Activated CD8-positive, alpha-beta memory T cell treated with anti-CD3 and anti-CD28 coated beads for 1 hour (primary cell): Measurements from ENCODE around the gene VILL.

Source experiments
- DNase-seq, 2 donors: peaks; one replicate each; pipeline ENCODE4 v3.0.0-alpha.2; 2020; ENCODE audit warnings: low read depth in 1 of 2; ENCODE audit errors: extremely low read depth in 1 of 2

VILL gene

DNA sequence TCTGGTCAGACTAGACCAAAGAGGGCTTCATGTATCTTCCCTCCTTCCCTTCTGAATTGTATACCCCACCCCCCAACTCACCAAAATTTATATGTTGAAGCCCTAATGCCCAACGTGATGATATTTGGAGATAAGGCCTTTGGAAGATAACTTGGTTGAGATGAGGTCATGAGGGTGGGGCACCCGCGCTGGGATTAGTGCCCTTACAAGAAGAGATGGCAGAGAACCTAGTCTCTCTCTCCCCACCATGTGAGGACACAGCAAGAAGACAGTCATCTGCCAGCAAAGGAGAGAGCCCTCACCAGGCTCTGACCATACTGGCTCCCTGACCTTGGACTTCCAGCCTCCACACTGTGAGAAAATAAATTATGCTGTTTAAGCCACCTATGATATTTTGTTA, 25.4 kb downstream of the VILL start:
- no peak for DNase-seq

- DNase-seq: no peak
These were observed 25.8 kb downstream of the VILL start for GRCh38 chr3:38016410-38016809.

GRCh38 chr3:38016847-38017444, 26.4 kb downstream of the VILL start:
- no peak for DNase-seq

- DNase-seq: no peak
These were observed 27.1 kb downstream of the VILL start for GRCh38 chr3:38017445-38018295.

DNA sequence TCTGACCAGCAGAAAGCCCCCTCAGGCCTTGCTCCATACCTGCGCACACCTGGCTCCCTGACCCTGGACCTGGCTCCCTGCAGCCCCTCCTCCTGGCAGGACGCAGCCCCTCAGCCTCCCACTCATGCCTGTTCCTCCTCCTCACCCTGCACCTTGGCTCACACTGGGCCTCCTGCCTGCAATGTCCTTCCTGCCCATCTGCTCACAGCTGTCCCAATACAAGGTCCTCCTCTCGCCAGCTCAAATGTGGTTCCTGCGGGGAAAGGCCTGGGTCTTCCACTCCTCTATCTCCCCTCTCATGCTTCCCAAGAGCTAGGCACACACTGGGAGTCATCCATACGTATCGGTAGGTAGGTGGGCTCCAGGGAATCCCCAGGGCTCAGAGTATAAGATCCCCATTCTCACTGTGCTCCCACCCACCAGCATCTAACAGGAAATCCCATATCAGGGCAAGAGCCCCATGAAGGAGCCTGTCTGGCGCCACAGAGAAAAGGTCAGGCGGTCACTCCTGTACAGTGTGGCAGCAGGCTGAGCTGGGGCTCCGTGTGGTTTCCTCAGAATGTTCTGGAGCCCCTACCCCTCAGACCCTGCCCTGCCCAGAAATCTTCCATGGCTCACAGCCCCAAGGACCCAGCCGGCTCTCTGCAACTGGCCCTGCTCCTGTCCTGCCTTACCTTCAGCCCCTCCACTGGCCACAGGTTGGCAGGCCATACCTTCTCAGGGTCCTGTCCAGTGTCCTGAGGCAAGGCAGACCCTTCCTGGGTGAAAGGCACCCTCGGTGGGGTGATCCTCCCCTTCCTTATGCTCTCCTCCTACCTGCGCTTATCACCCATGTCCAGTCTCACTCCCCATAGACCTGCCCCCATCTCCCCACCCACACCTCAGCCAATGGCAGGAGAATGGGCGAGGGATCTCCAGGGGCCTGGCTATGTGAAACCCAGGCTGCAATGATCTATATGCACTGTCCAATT, 28.0 kb downstream of the VILL start:
- DNase-seq: no peak

GRCh38 chr3:38019658-38020341, 29.2 kb downstream of the VILL start:
- DNase-seq: no peak

DNA sequence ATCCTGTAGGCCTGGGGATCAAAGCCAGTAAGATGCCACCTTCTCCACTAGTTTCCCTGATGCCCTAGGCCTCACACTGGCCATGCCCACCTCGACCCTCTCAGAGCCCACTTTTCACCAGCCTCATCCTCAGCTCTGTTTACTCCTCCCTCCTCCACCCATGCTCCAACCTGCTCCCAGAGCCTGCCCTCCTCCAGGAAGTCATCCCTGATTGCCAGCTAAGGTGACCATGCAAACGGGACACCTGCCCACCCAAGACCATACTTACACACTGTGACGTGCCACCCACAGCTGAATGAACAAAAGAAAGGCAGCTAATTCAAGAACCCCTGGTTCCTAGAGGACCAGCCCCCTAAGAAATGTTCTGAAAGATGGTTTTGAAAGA, 29.7 kb downstream of the VILL start:
- DNase-seq: no peak

- no peak for DNase-seq
These were observed 30.6 kb downstream of the VILL start for GRCh38 chr3:38021196-38021595.

DNA sequence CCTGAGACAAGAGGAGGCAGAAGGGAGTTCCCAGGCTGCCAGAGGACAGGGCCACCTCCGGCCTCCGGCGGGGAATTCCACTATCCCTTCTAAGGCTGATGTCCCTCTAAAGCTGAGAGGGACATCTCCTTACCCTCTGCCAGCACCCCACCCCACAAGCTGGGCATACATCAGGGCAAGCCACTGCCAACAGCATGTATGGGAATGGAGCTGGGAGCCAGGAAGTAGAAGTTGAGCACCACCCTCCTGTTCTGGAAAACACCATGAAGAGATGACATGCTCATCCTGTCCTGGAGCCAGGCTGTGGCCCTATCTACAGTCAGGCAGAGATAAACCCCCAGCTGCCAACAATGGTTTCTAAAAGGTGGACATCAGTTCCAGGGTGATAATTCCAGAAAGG, 31.7 kb downstream of the VILL start:
- no peak for DNase-seq

- DNase-seq: no peak
These were observed 32.5 kb downstream of the VILL start for GRCh38 chr3:38022896-38023709.

- DNase-seq: no peak
These were observed 36.3 kb downstream of the VILL start for GRCh38 chr3:38026856-38027255.

GRCh38 chr3:38027466-38028465, 37.2 kb downstream of the VILL start:
- DNase-seq: no peak

DNA sequence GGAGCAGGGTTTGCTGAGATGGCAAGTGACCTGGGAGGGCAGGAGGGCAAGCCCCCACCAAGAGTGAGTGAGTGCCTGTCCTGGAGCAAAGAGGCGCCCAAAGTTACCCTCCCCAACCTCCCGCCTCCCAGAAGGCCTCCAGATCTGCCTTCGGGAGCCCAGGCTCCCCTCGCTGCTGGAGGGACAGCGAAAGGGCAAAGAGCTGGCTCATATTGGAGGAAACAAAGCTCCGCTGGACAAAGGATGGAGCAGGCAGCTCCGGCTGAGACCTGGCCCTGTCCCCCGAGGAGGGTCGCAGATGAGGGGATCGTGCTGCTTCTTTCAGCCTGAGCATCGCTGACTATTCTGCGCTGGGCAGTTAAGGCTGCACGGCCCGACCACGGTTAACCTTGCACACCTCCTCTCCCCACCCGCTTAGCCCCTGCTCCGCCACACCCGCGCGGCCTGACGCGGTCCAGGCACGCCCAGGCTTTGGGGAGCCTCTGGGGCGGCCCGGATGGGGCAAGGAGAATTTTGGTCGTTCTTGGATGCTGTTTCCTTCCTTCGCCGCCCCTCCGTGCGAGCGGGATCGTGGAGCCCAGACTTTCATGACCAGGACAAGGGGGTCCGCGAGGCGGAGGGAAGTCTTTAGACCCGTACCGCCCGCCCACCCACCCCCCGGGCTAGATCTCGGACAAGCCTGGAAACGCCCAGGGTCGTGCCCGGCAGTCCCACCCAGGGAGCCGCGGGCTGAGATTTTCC, 38.2 kb downstream of the VILL start:
- no peak for DNase-seq

DNA sequence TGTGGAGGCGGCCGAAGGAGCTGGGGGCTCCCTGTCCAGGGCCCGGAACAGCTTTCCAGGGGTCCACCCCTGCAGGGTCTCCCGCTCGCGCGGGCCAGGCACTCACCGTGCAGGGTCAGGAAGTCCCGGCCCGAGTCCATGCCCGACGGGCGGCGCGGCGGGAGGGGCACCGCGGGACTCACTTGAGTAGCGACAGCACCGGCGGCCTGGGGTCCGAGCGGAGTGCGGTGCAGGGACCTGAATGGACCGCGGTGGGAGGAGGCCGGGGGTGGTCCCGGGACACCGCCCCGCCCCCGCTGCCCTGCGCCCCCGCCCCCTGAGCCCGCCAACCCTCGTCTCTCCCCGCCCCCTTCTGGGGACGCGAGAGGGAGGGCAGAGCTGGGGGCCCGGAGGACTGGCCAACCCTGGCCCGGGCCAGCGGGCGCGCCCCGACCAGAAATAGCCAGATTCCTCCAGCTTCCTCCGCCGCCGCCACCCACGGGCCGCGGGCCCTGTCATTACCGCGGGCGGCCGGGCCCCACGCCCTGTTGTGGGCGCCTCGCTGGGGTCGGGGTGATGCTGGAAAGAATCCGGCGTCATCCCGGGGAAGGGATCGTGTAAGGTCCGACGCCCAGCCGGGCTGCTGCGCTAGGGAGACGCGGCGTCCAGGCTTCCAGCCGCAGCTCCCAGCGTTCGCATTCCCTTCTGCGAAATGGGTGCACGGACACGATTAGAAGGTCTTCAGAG, 39.0 kb downstream of the VILL start, which contains the start of gene PLCD1:
Gene PLCD1 (minus strand): TSS at position 243 of the 726 bp plus-strand sequence. CDS start 103 bp downstream, at position 140.
- DNase-seq: no peak

GRCh38 chr3:38030126-38031021, 39.8 kb downstream of the VILL start:
- no peak for DNase-seq
